Stimulated activated naive CD8-positive, alpha-beta T cell treated with anti-CD3 and anti-CD28 coated beads, Interleukin-15, amount 100 ng/mL, for 72 hours (primary cell): Measurements from ENCODE around the gene TNFSF13B.

Experiments
- ATAC-seq: fragments of 150-1000 bp; cut with Tn5 transposase; 2 replicates; pipeline ENCODE4 v1.10.0; 2021; ENCODE audit warnings: mild to moderate bottlenecking, moderate library complexity
- DNase-seq, 2 donors: peaks; one replicate each; pipeline ENCODE4 v3.0.0; 2021 to 2022
- H3K27ac Mint-ChIP-seq, 2 donors: one replicate each; pipeline ENCODE4 v1.8.0; 2022; ENCODE audit warnings: mild to moderate bottlenecking in 2 of 2, mixed read lengths in 2 of 2, moderate library complexity in 2 of 2
- H3K27me3 Mint-ChIP-seq: one replicate; pipeline ENCODE4 v1.8.0; 2022; ENCODE audit warnings: mixed read lengths
- H3K4me1 Mint-ChIP-seq: one replicate; pipeline ENCODE4 v1.8.0; 2022; ENCODE audit warnings: mild to moderate bottlenecking, mixed read lengths
- H3K4me3 Mint-ChIP-seq, 2 donors: one replicate each; pipeline ENCODE4 v1.8.0; 2022; ENCODE audit warnings: mild to moderate bottlenecking in 2 of 2, mixed read lengths in 2 of 2, moderate library complexity in 1 of 2
- H3K9me3 Mint-ChIP-seq, 2 donors: one replicate each; pipeline ENCODE4 v1.8.0; 2022; ENCODE audit warnings: mixed read lengths in 2 of 2

Gene TNFSF13B

GRCh38 chr13:108313382-108313781 lies 43.9 kb downstream of the TNFSF13B start:
- no peak overlapping the region for H3K4me3 Mint-ChIP-seq
- H3K9me3 Mint-ChIP-seq: peaks cover 6 to 8% of the 10 kb centered on the region in 2 donors
- no peaks in the 10 kb centered on the region for H3K4me1 Mint-ChIP-seq
- ATAC-seq: no peak
- DNase-seq: no peak
- H3K27ac Mint-ChIP-seq: no peak overlapping the region
- peaks cover 10% of the 10 kb centered on the region for H3K27me3 Mint-ChIP-seq

DNA sequence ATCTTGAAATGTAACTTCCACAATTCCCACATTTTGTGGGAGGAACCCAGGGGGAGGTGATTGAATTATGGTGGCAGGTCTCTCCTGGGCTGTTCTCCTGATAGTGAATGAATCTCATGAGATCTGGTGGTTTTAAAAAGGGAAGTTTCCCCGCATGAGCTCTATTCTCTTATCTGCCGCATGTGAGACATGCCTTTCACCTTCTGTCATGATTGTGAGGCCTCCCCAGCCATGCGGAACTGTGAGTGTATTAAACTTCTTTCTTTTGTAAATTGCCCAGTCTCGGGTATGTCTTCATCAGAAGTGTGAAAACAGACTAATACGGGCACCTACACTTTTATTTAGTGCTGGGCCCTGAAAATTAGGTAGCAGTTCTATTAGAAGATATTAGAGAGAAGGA lies 45.8 kb downstream of the TNFSF13B start:
- ATAC-seq (no peak), DNase-seq (no peak)
- no peak overlapping the region for H3K27ac Mint-ChIP-seq
- no peaks in the 10 kb centered on the region for H3K9me3 Mint-ChIP-seq
- no peak overlapping the region for H3K4me3 Mint-ChIP-seq
- peaks cover 20% of the 10 kb centered on the region for H3K27me3 Mint-ChIP-seq
- no peaks in the 10 kb centered on the region for H3K4me1 Mint-ChIP-seq

DNA sequence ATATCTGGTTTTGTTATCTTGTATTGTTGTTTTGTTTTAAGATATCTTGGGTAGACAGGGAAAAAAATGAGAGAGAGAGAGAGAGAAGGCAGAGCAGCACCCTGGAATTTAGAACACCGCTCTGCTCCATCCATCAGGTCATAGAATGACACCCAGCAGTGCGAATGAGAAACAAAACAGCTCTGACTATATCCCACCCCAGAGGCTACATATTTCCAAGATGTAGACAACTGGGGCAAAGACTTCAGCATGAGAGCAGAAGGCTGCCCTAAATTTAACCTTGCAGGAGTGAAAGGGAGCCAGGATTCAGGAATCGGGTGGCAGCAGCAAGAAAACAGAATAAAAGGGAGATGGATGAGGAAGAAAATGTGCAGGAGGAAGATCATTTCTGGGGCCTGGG lies 46.5 kb downstream of the TNFSF13B start:
- Mint-ChIP-seq H3K27ac (peak overlapping the region in 1 of 2 donors; percentile 17), H3K4me3 (no peak overlapping the region), H3K9me3 (no peaks in the 10 kb centered on the region), H3K27me3 (peaks cover 20% of the 10 kb centered on the region), H3K4me1 (no peaks in the 10 kb centered on the region)
- DNase-seq (no peak), ATAC-seq (no peak)

DNA sequence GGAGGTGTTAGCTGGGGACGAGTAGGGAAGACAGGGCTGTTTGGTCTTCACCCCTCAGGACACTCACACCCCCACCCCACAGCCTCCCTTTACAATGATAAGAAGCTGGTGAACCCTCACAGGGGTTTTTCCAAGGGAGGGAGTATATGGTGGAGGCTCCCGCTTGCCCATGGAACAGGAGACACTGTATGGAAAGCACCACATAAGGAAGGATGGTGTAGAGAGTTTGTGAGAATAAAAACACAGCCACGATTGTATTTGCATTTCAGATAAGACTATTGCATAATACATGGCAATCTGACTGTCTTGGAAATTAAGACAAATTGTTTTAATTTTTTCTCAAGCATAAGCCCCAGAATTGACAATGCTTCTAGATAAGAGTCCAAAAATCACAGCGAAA lies 46.9 kb downstream of the TNFSF13B start:
- DNase-seq (no peak), ATAC-seq (no peak)
- Mint-ChIP-seq H3K27me3 (peaks cover 20% of the 10 kb centered on the region), H3K9me3 (no peaks in the 10 kb centered on the region), H3K4me1 (no peaks in the 10 kb centered on the region), H3K27ac (no peak overlapping the region), H3K4me3 (no peak overlapping the region)

- H3K9me3 Mint-ChIP-seq: no peaks in the 10 kb centered on the region
- H3K27ac Mint-ChIP-seq: no peak overlapping the region
- DNase-seq (no peak), ATAC-seq (peak; percentile 79)
- H3K4me3 Mint-ChIP-seq: no peak overlapping the region
- peaks cover 30% of the 10 kb centered on the region for H3K27me3 Mint-ChIP-seq
- H3K4me1 Mint-ChIP-seq: no peaks in the 10 kb centered on the region
Observed at GRCh38 chr13:108322206-108322824, 52.8 kb downstream of the TNFSF13B start.

DNA sequence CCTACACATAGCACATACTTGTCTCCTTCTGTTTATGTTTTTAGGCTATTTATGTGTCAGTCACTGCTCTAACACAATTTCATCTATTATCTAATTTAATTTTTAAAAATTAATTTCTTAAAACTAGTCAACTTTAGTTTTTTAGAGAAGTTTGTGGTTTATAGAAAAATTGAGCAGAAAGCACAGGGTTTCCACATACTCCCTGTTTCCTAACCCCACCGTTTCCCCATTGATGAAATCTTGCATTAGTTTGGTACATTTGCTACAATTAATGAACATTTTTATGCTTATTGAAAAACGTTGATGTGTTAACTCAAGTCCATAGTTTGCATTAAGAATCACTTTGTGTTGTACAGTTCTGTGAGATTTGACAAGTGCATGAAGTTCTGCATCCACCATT lies 53.5 kb downstream of the TNFSF13B start:
- Mint-ChIP-seq H3K27ac (no peak overlapping the region), H3K27me3 (peaks cover 34% of the 10 kb centered on the region), H3K4me3 (no peak overlapping the region), H3K4me1 (no peaks in the 10 kb centered on the region), H3K9me3 (no peaks in the 10 kb centered on the region)
- ATAC-seq (no peak), DNase-seq (no peak)

DNA sequence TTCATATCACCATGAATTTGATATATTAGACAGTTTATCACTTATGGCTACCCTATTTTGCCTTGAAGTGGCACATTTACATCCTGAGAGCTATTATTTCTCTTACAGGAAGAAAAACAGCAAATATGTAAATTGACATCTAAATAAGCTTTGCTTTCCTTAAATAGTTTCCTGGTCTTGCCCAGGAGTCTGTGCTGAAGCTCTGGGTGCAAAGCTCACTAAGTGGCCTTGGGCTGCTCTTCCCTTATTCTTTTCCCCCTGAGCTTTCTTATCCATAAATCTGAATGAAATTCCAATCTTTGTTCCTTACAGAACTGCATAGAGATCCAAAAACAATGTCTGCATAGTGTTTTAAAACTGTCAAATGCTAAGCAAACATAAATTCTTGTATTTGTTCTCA lies 56.3 kb downstream of the TNFSF13B start:
- no peak for DNase-seq
- H3K9me3 Mint-ChIP-seq: no peaks in the 10 kb centered on the region
- peaks cover 45% of the 10 kb centered on the region for H3K27me3 Mint-ChIP-seq
- H3K4me1 Mint-ChIP-seq: no peaks in the 10 kb centered on the region
- ATAC-seq: no peak
- H3K4me3 Mint-ChIP-seq: no peak overlapping the region
- H3K27ac Mint-ChIP-seq: no peak overlapping the region

GRCh38 chr13:108326309-108326708 lies 56.8 kb downstream of the TNFSF13B start:
- ATAC-seq (no peak), DNase-seq (no peak)
- Mint-ChIP-seq H3K4me3 (no peak overlapping the region), H3K4me1 (no peaks in the 10 kb centered on the region), H3K27me3 (peaks cover 49% of the 10 kb centered on the region), H3K9me3 (no peaks in the 10 kb centered on the region), H3K27ac (no peak overlapping the region)

DNA sequence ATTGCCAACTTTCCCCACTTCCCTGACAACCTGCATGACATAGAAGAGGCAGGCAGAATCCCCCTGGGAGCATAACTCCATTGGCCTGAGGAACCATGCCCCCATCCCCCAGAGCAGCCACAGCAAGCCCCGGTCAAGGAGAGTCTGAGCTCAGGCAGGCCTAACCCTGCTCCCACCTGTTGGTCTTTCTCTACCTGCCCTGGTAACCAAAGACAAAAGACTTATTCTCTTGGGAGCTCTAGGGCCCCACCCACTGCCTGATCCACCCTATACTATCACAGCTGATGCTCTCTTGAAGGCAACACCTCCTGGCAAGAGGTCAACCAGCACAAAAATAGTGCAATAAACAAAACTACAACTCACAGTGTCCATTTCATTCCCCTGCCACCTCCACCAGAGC lies 59.3 kb downstream of the TNFSF13B start:
- no peak for DNase-seq
- Mint-ChIP-seq H3K4me3 (no peak overlapping the region), H3K27ac (no peak overlapping the region), H3K9me3 (no peaks in the 10 kb centered on the region), H3K4me1 (no peaks in the 10 kb centered on the region), H3K27me3 (peaks cover 45% of the 10 kb centered on the region)
- ATAC-seq: no peak

DNA sequence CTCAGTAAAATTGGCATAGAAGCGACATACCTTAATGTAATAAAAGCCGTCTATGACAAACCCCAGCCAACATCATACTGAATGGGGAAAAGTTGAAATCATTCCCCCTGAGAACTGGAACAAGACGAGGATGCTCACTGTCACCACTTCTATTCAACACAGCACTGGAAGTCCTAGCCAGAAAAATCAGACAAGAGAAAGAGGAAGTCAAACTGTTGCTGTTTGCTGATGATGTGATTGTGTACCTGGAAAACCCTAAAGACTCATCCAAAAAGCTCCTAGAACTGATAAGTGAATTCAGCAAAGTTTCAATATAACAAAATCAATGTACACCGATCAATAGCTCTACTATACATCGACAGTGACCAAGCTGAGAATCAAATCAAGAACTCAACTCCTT lies 63.3 kb downstream of the TNFSF13B start:
- no peak for DNase-seq
- Mint-ChIP-seq H3K4me1 (no peaks in the 10 kb centered on the region), H3K4me3 (no peak overlapping the region), H3K27ac (no peak overlapping the region), H3K9me3 (no peaks in the 10 kb centered on the region), H3K27me3 (peaks cover 50% of the 10 kb centered on the region)
- ATAC-seq: no peak

- H3K27ac Mint-ChIP-seq: no peak overlapping the region
- no peaks in the 10 kb centered on the region for H3K9me3 Mint-ChIP-seq
- ATAC-seq (no peak), DNase-seq (no peak)
- no peaks in the 10 kb centered on the region for H3K27me3 Mint-ChIP-seq
- H3K4me1 Mint-ChIP-seq: peaks cover 5% of the 10 kb centered on the region
- H3K4me3 Mint-ChIP-seq: no peak overlapping the region
Observed at GRCh38 chr13:108342369-108343289, 73.1 kb downstream of the TNFSF13B start.

DNA sequence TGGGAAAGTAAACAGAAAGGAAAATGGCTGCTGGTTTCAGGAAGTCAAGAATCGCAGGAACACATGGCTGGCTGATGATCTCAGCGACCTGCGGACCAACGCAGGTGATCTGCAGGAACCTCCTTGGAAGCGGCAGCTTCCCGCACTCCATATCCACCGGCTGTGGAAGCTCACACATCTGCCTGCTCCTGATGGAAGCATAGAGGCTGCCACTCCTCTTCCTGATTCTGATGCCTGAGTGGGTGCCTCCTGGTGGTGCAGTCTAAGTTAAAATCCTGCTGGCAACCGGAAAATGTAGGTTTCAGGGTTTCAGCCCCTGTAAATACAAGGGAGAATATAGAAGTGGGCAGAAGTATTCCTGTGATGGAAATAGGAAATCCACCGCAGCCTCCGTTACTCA lies 75.5 kb downstream of the TNFSF13B start:
- no peaks in the 10 kb centered on the region for H3K27me3 Mint-ChIP-seq
- H3K4me1 Mint-ChIP-seq: peaks cover 5% of the 10 kb centered on the region
- H3K4me3 Mint-ChIP-seq: no peak overlapping the region
- no peak for ATAC-seq
- no peak for DNase-seq
- no peaks in the 10 kb centered on the region for H3K9me3 Mint-ChIP-seq
- peak overlapping the region in 1 of 2 donors; percentile 16 for H3K27ac Mint-ChIP-seq

- no peak for DNase-seq
- no peaks in the 10 kb centered on the region for H3K27me3 Mint-ChIP-seq
- no peaks in the 10 kb centered on the region for H3K9me3 Mint-ChIP-seq
- no peak overlapping the region for H3K27ac Mint-ChIP-seq
- no peak overlapping the region for H3K4me3 Mint-ChIP-seq
- no peak for ATAC-seq
- H3K4me1 Mint-ChIP-seq: peaks cover 5% of the 10 kb centered on the region
Observed at GRCh38 chr13:108346376-108346775, 76.9 kb downstream of the TNFSF13B start.

DNA sequence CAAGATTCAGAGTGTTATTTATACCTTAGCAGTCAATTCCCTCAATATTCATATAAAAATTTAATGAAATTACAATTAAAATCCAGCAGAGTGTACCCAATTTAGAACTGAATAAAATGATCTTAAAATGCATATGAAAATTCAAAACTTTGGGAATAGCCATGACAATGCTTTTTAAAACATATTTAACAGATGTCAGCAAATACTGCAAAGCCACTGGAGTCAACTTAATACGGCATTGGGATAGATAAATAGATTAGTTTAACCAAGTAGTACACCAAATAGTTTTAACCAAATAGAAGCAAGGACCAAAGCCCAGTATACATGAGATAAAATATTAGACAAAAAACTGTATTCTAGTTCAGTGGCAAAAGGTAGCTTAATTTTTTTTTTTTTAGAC lies 79.8 kb downstream of the TNFSF13B start:
- ATAC-seq (no peak), DNase-seq (no peak)
- H3K9me3 Mint-ChIP-seq: no peaks in the 10 kb centered on the region
- no peaks in the 10 kb centered on the region for H3K4me1 Mint-ChIP-seq
- H3K27ac Mint-ChIP-seq: no peak overlapping the region
- H3K27me3 Mint-ChIP-seq: peaks cover 1% of the 10 kb centered on the region
- H3K4me3 Mint-ChIP-seq: no peak overlapping the region

DNA sequence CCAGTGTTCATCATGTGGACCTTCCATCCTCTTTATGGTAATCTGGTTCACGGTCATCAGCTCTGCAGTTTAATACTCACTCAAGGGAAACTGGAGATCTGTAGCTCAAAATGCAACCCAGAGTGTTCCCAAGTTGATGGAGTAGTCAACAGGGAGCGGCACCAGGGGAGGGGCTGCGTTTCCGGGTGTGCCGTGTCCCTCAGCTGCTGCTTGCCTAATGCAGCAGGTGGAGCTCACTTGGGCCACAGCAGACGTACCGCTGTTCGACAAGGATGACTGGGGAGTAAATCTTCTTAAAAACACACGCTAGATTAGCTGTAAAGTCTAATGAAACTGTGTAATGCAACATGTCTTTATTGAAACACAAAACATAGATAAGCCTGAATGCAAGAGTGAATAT lies 81.1 kb downstream of the TNFSF13B start:
- Mint-ChIP-seq H3K27ac (no peak overlapping the region), H3K4me3 (no peak overlapping the region), H3K27me3 (peaks cover 11% of the 10 kb centered on the region), H3K9me3 (no peaks in the 10 kb centered on the region), H3K4me1 (no peaks in the 10 kb centered on the region)
- ATAC-seq: no peak
- no peak for DNase-seq

GRCh38 chr13:108352599-108352998 lies 83.1 kb downstream of the TNFSF13B start:
- Mint-ChIP-seq H3K9me3 (no peaks in the 10 kb centered on the region), H3K4me1 (no peaks in the 10 kb centered on the region), H3K27ac (no peak overlapping the region), H3K4me3 (no peak overlapping the region), H3K27me3 (peaks cover 11% of the 10 kb centered on the region)
- DNase-seq (no peak), ATAC-seq (no peak)
